Activated CD8-positive, alpha-beta memory T cell treated with anti-CD3 and anti-CD28 coated beads for 1 hour (primary cell): ENCODE results near the gene SULT4A1.
"Not testable (repeated sequence)": the region's sequence is repeated elsewhere in the genome, so short reads cannot be mapped to it uniquely, and the experiment has no call there.

Experiments used
- DNase-seq, 2 donors: peaks; one replicate each; pipeline ENCODE4 v3.0.0-alpha.2; 2020; ENCODE audit warnings: low read depth in 1 of 2; ENCODE audit errors: extremely low read depth in 1 of 2

The SULT4A1 gene, protein sequence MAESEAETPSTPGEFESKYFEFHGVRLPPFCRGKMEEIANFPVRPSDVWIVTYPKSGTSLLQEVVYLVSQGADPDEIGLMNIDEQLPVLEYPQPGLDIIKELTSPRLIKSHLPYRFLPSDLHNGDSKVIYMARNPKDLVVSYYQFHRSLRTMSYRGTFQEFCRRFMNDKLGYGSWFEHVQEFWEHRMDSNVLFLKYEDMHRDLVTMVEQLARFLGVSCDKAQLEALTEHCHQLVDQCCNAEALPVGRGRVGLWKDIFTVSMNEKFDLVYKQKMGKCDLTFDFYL

DNA sequence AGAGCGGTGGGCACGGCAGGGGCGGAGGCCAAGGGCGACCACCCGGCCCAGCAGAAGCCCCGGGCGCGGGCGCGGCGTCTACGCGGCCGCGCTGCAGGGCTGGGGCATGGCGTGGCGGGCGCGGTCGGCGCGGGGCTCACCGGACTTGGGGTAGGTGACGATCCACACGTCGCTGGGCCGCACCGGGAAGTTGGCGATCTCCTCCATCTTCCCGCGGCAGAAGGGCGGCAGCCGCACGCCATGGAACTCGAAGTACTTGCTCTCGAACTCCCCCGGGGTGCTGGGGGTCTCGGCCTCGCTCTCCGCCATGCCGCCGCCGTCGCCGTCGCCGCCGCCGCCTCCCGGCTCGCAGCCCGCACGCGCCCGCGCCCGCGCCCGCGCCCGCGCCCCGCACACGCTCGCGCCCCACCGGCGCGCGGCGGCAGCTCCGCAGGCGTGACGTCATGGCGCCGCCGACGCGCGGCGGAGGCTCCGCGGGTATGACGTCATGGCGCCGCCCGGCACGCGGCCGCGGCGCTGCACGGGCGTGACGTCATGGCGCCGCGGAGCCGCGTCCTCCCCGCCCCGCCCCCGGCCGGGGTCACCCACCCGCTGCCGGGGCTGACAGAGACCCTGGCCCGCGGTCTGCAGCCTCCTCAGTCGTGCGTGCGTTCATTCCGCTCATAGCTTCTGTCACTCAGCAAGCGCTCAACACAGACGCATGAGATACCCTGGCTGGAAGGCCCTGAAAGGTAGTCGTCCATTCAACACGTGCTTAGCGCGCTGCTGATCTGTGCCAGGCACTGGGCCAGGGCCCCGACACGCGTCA lies at the start of gene SULT4A1:
TSS of gene SULT4A1 (minus strand) at position 440 of the 808 bp plus-strand sequence. CDS start at position 309, 131 bp downstream.
- no peak for DNase-seq

DNA sequence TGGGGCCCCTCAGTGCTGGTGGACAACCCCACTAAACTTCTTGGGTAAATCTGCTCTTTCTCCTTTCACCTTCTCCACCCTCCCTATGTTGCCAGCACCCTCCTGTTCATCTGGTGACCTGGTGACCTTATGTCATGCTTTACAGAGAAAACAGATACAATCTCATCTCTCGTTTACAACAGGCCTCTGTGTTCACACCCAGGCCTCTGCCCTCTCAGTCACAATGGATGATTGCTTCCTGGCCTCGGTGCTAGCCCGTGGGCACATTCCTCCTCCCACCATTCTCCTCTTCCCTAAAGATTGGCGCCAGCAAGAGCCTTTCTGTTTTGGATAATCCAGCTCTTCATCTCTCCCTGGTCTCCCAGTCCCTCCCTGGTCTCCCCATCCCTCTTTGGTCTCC lies 49.0 kb upstream of the SULT4A1 start:
- DNase-seq: no peak

DNA sequence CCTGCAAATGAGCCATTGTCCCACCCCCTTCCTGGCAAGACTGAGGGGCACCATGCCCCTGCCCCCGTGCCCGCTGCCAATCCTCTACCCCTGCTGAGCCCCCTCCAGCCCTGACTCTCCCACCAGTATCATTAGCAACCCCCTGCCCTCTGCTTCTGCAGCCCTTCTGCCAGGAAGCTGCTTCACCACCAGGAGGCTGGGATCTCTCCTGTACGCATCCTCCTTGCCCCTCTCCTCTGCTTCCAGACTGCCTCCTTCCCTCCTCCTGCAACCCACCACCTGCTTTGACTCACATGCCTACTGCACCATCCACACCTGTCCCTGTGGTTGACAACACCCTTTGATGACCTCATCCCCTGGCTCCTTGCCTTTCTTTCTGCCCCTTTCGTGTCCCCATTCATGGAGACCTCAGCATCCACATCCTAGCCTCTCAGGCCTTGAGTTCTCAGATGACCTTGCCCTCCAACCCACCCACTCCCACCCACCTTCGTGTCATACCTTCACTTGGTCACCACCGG lies 47.9 kb upstream of the SULT4A1 start:
- no peak for DNase-seq

DNA sequence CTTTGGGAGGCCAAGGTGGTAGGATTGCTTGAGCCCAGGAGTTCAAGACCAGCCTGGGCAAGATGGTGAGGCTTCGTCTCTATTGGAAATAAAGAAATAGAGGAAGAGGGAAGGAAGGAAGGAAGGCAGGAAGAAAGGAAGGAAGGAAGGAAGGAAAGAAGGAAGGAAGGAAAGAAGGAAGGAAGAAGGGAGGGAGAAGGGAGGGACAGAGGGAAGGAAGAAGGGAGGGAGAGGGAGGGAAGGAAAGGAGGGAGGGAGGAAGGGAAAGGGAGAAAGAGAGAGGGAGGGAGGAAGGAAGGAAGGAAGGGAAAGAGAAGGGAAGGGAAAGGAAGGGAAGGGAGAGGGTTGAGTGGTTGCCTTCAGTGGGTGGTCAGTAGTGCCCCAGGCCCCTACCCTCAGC lies 47.4 kb upstream of the SULT4A1 start:
- DNase-seq: no peak

DNA sequence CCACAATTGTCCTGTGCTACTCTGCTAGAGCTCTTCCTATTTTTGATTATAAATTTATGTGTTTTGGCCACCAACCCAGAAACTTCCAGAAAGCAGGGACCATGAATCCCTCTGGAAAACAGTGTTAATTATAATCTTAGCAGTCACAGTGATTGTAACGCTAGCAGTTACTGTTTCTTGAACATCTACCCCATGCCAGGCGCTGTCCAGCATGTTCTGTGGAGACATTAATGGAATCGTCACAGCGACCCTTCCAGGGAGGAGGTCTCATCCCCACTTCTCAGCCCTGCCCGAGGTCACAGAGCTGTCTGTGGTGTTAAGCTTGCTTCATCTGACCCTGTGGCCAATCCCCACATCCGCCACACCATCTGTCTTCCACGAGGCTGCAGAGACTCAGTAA lies 43.4 kb upstream of the SULT4A1 start:
- DNase-seq: no peak

DNA sequence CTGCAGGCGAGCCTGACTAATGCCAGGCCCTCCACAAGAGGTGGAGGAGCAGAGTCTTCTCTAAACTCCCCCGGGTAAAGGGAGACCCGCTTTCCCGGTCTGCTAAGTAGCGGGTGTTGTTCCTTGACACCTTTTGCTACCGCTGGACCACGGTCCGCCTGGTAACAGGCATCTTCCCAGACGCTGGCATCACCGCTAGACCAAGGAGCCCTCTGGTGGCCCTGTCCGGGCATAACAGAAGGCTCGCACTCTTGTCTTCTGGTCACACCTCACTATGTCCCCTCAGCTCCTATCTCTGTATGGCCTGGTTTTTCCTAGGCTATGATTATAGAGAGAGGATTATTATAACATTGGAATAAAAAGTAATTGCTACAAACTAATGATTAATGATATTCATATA lies 42.1 kb upstream of the SULT4A1 start:
- DNase-seq: not testable (repeated sequence)

DNA sequence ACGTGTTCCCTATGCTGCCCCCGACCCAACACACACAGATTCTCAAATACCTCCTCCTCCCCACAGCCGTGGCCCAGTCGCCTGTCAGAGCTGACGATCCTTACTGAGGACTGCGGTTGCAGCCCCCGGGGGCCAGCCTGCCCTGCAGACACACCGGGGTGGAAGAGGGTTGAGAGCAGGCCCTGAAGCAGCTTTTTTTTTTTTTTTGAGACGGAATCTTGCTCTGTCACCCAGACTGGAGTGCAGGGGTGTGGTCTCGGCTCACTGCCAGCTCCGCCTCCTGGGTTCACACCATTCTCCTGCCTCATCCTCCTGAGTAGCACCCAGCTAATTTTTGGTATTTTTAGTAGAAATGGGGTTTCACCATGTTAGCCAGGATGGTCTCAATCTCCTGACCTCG lies 40.7 kb upstream of the SULT4A1 start:
- not testable (repeated sequence) for DNase-seq

DNA sequence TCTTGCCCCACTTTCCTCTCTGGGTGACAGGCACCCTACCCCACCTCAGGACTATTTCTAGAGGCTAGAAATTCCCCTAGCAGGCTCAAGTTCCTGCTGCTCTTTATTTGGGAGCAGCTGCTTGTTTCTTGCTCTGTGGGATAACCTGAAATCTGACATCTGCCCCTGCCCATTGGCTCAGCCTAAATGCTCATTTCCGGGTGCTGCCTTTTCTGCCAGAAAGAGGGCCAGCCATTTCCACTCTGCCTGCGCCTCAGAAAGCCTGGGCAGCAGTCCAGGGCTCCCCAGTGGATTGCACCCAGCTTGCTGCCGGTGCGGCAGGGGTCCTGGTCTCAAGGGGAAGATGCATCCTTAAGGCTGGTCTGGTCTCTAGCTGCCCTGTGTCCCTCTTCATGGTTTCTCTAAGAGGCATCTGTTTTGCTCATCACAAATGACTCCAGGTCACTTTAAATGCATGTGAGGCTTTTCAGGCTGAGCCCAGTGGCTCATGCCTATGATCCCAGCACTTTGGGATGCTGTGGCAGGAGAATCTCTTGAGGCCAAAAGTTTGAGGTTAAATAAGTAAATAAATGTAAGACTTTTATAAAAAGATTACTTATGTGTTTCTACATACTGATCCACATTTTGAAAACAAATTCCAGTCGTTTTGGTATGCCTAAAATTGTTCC lies 39.8 kb upstream of the SULT4A1 start:
- no peak for DNase-seq

DNA sequence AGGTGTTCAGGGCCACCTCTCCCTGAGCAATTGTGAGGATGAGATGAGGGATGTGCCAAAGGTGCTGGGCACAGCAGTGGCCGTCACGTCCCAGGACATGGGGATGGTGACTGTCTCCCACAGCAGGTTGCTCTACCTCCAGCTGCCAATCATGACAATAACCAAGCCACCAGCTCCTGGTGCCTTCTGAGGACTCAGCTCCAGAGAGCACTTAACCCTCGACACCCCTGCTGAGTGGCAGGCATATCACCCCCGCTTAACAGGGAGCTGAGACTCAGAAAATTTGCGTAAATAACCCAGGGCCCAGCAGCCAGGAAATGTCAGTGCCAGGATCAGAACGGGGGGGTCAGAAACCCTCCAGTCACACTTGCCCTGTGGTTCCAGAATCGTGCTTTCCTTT lies 37.9 kb upstream of the SULT4A1 start:
- DNase-seq: no peak

DNA sequence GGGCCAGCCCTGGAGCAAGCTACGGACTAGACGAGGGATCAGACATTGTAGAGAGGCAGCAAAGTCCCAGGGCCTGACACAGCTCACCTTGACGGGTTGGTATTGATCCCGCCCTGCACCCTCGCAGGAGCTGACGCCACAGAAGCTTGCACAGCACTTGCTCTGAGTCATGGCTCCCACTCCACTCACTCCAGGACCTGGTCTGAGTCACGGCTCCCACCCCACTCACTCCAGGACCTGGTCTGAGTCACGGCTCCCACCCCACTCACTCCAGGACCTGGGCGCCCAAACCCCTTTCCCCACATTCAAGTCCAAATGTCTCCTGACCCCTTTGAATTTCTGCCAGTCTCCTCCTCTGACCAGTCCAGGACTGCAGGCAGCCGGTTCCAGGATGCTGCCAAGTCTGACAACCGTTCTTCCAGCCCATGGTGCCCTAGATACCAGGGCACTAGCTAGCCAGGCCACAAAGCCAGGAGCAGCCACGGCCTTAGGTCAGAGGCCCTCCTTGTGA lies 35.5 kb upstream of the SULT4A1 start:
- no peak for DNase-seq

DNA sequence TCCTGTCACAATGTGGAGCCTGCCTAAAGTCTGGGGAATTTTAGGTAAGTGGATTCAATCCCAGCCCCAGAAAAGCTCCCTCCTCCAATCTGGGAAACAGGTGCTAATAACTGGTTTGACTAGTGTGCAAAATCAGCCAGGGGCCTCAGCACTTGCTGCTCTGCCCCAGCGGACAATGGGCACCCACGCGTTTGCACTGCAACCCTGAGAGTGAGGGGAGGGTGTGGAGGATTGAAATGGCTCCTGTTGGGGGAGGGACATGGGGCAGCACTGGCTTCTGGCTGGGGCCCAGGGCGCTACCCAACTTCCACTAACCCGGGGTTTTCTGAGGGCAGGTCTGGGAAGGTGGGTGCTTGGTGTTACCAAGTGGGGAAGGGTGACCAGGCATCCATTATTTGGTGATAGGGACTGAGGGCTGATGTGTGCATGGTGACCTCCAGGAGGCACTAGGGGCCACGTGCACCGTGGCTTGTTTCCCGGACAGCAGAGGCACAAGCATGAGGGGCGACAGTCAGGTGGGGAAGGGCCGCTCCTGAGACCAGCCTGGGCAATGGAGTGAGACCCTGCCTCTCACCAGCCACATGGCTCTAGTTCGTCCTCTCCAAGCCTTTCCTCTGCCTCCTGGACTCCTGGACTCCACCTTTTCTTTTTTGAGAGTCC lies 33.8 kb upstream of the SULT4A1 start:
- no peak for DNase-seq

DNA sequence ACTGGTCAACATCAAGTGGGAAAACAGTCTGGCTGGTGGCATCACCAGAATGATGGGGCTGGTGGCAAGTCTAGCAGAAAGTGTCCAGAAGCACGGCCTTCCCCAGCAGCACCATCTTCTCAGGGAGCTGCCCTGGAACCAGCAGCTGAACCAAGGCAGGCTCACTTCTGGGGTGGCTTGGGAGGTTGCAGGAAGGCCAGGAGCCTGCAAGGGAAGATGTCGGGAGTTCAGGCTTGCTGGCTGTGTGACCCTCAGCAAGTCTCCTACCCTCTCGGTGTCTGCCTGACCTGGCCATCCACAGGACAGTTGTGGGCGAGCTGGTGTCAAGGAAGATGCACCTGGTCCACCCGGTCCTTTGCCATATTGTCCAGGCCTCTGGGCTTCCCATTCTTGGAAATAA lies 31.8 kb upstream of the SULT4A1 start:
- DNase-seq: no peak

DNA sequence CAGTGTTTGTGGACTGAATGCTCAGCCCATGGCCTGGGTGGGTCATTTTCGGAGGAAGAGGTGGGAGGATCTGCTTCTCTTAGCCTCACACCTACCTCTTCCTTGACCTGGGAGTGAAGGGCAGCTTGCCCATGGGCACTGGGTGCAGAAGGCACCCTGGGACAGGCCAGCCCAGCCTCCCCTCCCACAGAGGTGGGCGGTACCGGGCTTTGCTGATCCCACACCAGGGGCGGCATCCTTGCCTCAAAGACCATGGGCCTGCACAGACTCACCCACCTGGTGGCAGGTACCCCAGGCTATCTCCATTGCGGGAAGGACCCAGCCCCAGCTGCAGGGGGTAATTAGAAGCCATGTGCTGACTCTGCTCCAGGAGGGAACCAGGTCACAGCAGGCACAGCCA lies 31.0 kb upstream of the SULT4A1 start:
- DNase-seq: no peak

DNA sequence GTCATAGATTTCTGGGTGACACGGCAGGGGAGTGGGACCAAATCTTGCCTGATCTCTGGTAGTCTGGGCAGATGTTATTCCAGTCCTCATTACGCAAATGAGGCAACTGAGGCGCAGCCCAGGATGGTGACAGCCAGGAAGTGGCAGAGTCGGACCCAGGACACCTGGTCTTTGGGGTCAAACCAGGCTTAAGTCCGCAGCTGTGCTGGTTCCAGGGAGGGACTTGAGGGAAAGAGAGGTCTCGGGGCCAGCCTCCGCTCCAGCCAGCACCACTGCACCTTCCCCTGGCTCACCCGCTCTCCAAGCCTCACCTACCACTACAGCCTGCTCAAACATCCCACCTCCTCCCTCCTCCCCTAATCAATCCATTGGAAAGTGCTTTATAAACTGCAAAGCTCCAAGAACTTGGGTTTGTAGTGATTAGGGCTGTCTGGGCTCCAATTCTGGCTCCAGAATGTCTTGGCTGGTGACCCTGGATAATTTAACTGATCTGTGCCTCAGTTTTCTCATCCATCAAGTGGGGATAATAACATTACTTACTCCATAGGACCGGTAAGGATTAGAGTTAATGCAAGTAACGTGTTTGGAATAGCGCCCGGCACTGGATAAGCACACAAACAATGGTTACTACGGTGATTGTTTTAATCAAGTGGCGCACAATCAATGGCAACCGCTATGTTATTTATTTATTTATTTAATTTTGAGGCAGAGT lies 30.0 kb upstream of the SULT4A1 start:
- DNase-seq: no peak

DNA sequence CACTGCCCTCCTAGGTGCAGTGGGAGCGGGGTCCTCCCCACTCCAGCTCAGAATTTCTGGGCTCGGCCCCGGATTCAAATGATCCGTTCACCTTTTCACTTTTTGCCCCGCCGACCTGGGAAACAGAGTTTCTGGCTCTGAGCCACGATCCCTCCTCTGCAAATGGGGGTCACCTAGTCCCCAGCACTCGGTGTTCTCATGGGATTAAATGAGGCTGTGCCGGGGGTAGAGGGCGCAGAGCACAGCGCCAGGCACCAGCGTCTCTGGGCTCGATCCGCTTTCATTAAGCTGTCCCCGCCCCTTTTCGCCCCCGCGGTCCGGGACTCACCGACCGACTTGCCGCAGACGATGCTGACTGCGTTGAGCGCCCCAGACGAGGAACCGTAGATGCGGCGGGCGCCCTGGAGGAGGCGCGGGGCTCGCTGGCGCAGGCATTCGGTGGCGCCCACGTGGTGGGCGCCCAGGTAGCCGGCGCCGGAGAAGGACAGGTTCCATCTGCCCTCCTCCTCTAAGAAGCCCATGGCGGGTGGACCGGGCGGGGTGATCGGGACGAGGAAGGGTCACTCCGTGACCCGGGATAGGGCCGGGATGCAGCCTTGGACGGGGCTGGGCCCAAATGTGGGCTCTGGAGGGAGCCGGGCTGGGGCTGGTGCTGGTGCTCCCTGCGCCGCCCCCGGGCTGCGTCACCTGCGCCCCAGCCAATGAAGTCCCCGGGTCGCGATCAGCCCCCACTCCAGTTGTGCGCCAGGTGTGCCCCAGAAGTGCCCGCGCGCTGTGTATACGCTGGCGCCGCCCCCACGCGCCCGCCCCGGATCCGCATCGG lies 29.3 kb upstream of the SULT4A1 start, which contains the start of gene PNPLA5:
TSS of gene PNPLA5 (minus strand) at position 654 of the 823 bp plus-strand sequence. CDS start at position 521, 133 bp downstream.
- no peak for DNase-seq

DNA sequence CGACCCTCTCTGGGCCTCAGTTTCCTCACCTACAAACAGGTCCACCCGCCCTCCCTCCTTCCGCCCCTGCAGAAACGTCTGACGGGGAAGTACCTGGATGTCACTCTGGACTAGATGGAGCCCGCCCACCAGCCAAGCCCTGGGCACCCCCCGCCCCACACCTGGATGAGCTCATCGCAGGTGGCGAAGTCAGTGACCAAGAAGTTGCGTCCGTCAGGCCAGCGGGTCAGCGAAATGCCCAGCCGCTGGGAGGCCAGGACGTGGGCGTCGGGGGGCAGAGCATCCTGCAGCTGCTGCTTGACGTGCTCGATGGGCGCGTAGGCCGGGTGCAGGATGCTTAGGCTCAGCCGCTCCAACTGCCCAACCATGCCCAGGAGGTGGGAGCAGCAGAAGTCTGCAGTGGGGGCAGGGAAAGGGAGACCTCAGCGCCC lies 28.6 kb upstream of the SULT4A1 start:
- no peak for DNase-seq

DNA sequence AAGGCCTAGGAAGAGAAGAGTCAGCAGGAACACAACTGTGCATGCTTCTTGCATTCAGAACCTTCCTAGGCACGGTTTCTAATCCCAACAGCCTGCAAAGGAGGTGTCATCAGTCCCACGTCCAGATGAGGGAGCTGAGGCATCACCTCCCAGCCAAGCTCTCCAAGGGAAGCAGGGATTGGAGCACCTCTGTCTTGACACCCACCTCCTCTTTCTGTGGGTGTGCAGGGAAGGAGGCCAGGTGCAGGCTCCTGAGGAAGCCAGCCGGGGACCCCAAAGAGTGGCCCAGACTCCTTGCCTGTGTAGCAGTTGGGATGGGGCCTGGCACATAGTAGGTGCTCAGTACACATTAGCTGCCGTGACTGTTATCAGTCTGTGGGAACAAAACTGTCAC lies 27.5 kb upstream of the SULT4A1 start:
- DNase-seq: no peak

DNA sequence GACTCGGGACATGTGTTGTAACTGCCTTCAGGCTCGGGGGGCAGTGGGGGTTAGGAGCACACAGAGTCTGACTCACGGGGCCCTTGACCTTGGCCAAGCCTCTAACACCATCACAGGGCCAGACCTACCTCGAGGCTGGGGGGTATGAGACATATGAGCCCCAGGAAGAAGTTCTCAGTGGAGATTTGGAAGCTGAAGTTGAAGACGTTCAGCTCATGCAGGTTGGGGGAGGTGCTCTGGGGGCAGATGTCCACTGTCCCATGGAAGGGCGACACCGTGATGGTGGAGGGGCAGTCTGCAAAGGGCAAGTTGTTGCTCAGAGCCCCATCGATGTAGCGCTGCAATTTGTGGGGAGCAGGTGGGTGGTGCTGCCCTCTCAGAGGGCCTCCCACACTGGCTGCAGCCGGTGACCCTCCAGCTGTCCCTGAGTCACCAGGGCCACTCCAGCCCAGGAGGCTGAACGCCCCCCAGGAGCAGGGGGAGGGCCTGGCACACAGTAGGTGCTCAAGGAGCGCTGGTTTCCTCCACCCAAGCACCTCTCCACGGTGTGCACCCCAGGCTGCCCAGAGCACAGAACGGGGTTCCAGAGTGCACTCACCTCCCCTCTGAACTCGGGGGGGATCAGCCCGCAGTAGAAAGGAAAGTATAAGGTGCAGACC lies 27.0 kb upstream of the SULT4A1 start:
- no peak for DNase-seq

DNA sequence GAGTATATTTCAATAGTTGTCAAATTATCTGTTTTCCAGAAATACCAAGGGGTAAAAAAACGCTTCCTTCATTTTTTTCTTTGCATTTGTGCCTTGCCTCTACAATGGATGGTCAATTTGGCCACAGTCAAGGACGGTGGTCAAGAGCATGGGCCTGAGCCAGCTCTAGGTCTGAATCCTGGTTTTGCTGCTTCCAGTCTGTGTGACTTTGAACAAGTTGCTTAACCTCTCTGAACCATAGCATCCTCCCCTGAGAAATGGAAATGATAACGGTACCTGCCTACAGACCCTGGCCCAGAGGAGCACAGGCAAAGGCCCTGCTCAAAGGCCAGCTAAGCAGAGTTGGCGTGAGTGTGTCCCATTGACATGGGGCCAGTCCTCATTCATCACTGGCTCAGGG lies 26.4 kb upstream of the SULT4A1 start:
- no peak for DNase-seq
